HG02759 (cell line): ENCODE measurements around the gene ENOX2.

Experiments used
- ATAC-seq: cut with Tn5 transposase; IDR thresholded peaks from one replicate; pipeline ENCODE4 v1.9.1; 2021; ENCODE audit warnings: mild to moderate bottlenecking, moderate library complexity; ENCODE audit not compliant: unreplicated experiment

Gene ENOX2

DNA sequence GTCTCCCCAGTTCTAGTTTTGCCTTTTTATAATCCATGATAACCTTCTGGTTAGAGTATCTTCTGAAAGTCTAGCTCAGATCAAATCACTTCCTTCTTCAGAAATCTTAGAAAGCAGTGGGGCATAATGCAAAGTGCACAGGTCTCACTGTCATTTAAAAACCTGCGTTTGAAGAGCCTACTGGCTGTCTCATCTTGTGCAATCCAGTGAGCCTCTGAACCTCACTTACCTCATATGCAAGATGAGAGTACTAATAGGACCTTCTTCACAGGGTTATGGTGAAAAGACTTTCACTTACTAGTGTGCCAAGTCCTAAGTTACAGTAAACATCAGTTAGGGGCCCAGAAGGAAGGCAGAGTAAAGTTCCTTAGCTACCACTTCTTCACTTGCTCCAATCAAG is 131.4 kb downstream of the ENOX2 start:
- no peak for ATAC-seq

DNA sequence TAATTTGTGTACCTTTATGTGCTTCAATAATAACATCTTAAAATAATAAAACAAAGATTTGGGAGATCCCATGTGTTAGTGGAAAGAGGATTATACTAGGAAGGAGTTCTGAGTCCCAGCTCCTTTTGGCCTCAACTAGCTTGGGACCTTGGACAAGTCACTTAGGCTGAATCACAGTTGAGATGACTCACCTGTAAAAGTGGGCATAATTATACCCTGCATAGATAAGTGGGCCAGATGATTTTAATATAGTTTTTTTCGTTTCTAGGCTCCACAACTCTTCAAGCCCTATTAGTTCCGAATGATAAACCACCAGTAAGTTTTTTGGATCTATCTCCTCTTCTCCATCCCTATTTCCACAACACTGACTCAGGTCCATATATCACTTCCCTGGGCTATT is 131.8 kb downstream of the ENOX2 start:
- ATAC-seq = no peak

DNA sequence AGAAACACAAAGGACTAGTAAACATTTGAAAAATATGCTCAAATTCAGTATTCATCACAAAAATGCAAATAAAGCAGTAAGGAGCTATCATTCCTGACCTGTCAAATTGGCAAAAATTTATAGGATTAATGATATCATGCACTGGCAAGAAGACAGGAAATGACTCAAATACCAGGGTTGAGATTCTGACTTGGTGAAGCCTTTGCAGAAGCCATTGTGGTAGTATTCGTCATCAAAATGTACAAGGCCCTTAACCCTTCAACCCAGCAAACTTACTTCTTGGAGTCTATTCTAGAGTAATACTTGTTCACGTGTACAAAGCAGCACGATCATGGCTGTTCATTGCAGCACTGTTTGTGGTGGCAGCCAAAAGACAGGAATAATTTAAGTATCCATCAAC is 132.4 kb downstream of the ENOX2 start:
- ATAC-seq = no peak

DNA sequence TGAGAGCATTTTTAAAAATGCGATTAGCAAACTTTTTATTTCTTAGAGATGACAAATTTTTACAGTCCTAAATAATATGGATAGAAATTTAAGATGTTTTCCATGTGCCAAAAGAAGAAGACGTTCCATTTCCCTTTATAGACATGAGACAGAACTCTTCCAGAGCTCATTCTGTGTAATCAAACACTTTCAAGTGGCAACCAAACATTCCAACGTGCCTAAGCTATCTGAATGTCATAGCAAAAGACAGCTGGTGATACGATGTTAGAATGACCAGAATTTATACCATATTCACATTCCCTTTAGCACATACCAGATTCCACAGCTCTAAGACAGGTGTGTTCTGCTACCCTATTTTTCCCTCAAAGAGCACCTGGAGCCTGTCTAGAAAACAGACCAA is 133.2 kb downstream of the ENOX2 start:
- no peak for ATAC-seq

DNA sequence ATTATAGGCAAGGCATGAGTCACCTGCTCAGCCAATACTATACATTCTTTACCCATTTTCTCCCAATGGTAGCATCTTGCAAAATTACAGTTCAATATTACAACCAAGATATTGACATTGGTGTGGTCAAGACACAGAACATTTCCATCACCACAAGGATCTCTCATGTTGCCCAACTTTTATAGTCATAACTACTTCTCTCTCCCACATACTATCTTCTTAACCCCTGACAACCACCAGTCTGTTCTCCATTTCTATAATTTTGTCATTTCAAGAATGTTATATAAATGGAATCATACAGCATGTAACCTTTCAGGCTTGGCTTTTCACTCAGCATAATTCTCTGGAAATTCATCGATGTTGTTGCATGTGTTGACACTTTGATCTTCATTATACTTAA is 144.9 kb downstream of the ENOX2 start:
- ATAC-seq = no peak

DNA sequence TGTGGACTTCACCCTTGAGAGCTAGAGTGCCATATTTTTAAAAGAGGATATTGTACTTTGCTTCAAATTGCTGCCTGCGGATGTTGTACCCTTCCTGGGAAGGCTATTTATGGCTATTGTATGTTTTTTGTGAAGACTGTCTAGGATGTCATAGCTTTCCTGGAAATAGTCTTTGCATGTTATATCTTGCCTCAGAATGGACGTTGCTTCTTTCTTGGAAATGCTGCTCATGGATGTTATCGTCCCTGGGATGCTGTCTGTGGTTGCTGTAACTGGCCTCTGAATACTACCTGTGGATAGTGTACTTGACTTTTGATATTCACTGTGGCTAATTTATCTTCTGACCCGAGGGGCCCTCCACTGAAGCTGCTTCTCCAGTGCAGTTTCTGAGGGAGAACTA is 146.8 kb downstream of the ENOX2 start:
- ATAC-seq = no peak

DNA sequence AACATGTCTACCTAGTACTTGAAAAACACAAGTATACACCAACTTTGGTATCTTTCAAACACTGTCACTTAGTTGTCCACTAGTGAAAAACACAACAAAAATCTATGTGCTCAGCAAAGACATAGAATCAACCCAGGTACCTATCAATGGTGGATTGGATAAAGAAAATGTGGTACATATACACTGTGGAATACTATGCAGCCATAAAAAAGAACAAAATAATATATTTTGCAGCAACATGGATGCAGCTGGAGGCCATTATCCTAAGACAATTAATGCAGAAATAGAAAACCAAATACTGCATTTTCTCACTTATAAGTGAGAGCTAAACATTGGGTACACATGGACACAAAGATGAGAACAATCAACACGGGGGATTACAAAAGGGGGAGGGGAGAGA is 148.7 kb downstream of the ENOX2 start:
- ATAC-seq = no peak

DNA sequence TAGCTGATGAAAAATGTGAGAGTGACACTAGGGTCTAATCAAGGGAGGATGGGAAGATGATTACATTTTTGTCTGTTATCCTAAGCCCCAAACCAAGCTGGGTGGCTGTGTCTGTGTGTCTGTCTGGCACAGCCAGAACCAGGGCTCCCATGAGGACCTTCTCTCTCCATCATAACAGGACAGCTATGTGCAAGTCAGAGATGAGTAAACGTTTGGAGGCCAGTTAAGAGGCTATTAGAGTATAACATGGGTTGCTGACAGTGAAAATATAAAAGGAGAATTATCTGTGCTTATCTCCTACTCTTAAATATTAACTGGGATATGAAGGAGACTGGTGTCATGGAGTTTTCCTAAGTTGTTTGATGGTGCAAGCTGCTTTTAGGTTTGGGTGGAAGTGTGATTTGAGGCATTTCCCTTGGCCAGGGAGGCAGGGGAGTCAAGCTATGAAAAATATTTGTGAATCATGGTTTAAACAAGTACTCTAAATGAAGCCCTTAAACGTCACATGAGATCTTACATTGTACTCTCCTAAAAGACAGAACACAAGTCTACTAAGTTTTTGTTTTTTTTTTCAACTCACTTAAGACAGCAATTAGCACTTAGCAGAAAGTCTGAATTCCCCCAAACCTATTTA is 156.2 kb downstream of the ENOX2 start:
- no peak for ATAC-seq

DNA sequence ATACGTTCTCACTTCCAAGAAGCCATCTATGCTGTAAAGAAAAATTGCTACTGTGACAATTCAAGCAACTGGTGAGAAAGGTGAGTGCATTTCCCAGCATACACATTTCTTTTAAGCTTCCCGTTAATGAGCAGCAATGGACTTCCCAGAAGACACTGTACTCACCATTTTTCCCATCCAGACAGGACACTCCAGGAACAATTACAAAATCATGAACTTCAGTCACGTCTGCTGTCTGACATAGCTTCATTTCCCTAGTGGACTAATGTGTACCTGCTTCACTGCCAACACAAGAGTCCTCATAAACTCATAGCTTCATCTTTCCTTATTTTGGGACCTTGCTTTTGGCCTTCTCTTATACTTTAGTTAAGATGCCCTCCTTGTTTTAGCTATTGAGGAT is 156.9 kb downstream of the ENOX2 start:
- ATAC-seq = no peak

DNA sequence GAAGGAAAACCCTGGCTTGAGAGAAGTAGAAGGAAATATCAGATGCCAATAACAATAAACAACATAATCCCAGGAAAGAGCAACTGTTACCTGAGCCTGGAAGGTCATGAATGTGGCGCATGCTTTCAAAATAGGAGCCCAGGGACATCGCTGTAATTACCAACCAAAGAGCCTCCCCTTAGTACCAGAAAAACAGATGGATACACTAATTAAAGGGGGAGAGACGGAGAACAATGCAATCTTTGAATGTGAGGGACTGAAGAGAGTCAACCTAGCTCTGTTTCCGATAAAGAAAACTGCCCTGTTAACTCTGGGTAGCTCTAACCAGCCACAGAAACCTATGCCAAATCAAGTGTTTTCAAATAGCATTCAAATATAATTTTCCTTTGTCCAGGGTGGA is 161.4 kb downstream of the ENOX2 start:
- no peak for ATAC-seq

DNA sequence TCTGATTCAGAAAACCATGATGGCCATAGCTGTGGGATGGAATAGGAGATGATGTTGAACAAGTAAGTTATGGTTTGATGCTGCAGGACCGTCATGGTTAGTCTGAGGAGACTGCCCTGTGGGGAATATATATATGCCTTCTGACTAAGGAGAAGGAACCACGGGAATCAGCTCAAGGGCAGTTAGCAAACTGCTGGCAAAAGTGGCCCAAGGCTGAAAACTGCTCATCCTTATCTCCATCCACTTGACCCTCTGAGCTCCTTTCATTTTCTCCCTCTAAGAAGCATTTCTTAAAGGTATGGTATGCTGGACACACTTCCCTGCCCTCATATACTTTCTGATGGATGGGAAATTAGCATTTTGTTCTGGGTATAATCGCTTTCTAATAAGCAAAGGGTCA is 161.9 kb downstream of the ENOX2 start:
- ATAC-seq = no peak

DNA sequence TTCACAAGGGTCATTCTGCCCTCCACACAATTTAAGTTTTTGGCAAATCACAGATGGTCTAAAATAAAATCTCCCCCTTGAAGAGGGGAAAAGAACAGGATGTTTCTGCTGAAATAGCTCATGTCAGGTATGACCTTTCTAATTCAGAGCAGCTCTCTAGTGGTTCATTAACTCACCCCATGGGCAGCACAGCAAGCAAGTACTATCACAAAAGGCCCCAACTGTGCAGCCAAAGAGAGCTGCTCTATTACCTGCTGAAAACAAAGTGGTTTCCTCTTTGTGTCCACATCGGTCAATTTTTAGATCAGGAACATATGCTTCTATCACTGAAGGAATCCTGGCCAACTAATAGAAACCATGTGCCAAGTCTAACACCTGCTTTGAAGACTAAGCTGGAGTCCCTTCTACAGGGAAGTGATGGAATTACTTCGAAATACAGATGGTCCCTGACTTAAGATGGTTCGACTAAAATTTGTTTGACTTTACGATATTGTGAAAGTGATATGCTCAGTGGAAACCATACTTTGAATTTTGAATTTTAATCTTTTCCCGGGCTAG is 164.3 kb downstream of the ENOX2 start:
- no peak for ATAC-seq

DNA sequence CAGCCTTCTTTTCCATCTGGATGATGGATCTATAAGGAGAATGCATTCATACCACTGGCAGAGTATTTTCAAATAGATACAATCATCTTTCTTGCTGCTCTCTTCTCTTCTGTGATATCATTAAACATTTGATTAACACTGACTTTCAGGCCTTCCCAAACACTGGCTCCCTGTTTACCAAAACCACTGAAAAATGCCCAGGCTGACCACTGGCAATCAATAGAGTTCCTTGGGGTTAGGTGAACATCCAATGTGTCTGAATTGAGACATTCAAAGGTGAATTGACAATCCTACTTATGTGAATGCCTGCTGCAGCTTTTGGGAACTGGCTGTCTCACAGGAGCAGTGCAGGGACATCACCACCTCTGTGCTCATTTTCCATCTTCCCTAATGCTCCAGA is 168.3 kb downstream of the ENOX2 start:
- no peak for ATAC-seq

DNA sequence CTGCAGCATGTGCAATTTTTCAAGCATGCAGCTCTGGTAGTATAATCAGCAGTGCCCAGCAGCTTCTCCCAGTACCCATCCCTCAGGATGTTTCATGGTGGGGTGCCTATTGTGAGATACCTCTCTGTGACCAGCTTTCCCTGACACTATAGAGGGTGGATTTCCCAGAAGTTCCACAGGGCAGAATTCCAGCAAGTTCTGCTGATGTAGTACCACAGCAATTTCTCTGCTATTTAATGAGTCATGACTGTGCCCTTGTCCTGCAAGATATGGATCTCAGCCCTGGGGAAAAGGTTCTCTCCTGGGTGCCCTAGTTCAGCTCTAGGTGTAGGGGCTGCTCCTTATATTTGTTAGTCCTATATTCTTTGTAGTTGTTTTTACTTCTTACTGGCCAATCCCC is 174.8 kb downstream of the ENOX2 start:
- no peak for ATAC-seq

DNA sequence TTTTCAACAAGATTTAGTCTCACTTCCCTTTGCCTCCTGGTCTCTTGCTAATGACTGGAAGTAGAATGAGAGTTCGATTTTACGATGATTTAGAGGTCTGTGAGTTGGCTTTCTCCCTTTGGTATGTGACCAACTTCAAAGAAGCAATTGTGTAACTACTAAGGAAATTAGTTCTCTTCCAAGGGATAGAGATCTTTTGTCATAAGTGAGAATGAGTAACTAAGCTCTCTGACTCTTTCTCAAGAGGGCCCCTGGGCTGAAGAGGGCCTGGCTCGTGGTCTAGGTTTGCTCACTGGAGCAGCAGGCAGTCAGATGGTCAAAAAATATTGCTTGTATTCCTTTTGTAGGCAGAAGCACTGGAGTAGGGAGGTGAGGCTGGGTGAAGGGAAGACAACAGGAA is 176.3 kb downstream of the ENOX2 start:
- no peak for ATAC-seq

DNA sequence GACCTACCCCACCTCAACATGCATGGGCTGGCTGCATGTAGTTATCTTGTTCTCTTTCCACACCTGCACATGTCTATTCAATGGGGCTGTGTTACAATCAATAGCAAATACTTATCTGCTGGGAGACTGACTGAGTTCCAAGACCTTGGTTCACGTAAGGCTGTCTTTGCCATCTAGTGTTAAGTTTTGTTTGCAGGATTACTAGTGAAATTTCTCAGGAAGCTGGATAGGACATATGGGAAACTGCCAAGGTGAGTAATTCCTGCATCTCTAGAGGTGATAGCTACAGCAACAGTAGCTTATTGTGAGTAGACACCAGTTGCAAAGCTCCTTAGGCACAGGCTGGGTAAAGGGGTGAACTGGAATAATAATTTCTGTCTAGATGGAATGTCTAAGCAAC is 177.5 kb downstream of the ENOX2 start:
- ATAC-seq = no peak

DNA sequence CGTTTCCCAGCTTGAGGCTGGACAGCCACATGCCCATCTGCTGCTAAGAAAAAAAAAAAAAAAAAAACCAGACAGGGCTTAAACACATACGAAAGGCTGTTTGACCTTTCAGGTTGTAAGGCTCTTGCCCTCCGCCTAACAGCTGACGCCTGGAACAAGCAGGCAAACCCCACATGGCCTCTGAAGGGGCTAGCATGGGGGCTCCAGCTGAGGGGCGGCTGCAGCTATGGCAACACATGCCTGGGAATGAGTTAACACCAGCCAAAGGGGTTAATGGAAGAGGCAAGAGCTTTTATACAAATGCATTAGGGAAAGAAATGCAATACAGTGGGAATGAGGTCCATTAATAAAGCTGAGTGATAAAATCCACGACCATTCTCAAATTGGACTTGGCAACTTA is 183.6 kb downstream of the ENOX2 start:
- no peak for ATAC-seq

DNA sequence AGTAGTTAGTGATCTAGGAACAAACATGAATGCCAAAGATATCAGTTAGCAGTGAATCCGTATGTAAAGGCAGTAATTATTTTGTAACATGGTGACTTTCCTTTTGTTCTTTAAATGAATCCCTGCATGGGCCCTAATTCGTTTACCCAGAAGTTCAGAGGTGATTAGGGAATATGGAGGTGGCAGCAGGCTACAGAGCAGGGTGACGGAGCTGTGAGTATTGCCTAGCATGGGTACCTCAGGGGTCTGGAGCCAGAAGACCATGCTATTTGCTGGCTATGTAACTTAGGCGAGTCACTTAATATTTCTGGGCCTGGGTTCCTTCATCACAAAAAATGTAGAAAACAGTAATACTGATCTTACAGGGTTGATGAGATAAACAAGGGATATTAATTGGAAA is 184.9 kb downstream of the ENOX2 start:
- ATAC-seq = no peak

DNA sequence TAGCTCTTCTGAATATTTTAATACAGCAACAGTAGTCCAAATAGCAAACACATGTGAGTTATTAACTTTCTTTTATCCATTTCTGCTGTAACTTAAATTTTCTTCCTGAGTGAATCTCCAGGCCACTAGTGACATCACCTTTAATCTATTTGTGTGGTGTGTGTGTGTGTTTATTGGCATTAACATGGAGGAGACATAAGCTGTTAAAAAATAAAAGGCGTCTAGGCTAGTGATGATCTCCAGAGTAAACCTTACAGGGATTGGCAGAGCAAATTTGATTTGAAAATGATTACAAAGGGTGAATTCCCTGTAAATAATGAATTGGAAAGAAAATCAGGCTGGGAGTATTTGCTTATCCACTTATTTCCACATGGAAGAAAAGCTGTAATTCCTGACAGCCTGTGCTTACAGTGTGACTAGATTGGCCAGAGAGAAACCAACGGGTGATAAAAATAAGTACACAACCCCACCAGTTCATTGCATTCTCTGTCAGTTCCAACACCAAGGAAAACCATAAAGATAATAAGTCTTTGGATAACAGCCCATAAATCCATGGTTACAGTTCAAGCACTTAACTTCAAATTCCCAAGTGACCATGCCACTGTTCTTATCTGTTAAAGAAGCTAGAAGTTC is 186.1 kb downstream of the ENOX2 start:
- ATAC-seq = no peak

DNA sequence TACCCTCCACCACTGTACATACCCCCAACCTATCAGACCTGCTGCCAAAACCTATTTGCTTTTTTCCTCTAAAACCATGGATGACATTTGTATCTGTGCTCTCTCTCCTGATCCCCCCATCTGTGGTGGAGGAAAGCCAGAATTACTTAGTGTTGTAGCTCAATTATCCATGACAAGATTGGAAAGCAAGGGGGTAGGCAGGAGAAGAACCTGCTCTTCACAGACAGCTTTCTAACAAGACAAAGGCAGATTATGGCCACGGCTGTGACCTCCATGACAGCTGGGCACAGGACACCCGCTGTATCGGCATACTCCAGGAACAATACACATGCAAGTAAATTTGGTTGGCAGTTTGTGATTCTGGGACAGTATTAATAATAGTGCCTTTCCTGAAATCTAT is 186.7 kb downstream of the ENOX2 start:
- no peak for ATAC-seq

DNA sequence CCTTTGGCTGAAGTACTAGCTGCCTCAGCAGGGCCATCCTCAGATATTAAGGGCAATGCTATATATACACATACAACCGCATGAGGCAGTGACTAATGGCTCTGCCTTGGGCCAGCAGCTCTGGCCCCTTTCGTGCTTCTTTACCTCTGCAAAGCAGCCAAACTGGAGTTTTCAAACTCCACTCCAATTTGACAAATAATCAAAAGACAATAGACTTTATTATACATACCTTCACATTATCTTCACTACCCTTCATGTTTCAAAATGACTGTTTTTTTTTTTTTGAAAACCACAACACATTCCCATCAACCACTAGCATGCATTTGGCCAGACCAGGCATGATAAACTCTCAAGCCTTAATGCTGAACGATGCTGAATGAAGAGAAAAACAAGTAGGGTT is 187.7 kb downstream of the ENOX2 start:
- ATAC-seq = no peak

DNA sequence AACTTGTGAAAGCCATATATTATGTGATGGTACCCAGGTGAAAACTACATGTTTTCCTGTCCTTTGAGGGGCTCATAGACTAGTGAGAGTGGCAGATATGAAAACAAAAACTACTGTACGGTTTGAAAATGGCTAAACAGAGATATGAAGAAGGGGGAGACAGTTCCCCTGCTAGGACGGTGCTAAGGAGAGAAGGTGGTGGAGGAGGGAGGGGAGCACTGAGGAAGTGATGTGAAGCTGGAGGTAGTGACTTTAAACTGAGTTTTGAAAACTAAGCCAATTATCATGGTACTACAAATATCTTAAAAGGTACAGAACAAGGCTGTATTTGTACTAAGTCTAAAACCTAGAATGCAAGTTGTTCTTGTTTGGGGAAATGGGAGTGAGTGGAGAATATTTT is 188.3 kb downstream of the ENOX2 start:
- ATAC-seq = no peak

DNA sequence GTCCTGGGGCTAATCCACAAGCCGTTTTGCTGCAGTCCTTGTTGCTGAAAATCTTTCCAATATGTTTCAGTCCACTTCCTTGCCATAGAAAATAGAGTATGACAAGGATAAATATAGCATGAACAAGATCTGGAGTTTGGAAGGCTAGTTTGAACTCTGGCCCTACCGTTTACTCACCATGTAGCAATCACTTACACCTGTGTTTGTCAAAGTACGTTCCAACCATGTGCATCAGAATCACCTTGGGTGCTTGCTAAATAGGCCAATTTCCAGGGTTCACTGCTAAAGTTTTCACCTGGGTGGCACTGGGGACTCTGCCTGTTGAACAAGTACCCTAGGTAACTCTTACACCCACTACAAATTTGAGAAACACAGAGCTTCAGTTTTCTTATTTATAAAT is 188.9 kb downstream of the ENOX2 start:
- ATAC-seq = no peak
